GM21619 (cell line): ENCODE data around the gene WARS2.

Experiments used
- ATAC-seq: cut with Tn5 transposase; IDR thresholded peaks from one replicate; pipeline ENCODE4 v1.9.1; 2021; ENCODE audit not compliant: unreplicated experiment

WARS2 gene

DNA sequence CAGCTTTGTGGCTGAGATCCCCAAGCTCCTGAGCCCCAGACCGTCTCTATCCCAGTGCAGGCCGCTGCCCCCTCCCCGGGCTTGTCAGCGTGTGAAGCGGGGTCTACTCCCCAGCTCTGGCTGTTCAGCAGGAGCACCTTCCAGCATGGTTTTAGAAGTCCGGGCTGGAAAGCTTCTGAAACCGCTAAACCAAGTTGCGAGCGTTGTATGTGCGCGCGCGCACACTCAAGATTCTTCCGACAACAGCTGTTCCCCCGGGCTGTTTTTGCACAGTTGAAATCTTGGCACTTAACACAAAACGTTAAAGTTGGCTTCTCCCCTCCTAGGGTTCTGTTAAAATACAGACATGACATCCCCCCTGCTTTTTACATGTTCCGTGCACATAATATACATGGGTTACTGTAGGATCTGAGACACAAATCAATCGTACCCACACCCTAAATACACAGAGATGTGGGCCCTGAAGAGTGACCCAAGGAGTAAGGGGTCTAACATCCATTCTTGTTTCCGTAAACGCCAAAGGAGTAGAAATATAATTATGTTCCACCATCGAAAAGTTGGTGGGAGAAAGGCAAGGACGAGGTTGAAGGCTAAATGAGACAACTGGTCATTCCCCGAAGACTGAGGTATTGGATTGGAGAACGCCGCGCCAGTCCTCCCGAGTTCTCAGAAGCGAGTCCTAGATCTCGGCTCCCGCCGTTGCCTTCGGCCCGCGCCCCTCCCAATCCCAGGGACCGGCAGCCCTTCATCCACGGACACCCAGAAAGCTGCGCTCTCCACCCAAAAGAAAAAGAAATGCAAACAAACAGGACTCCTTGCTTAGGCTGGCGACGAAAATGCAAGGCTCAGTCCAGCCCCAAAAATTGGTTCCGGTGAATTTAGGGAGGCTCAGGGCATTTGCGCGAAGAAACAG lies 153.6 kb downstream of the WARS2 start:
- ATAC-seq, result no peak

DNA sequence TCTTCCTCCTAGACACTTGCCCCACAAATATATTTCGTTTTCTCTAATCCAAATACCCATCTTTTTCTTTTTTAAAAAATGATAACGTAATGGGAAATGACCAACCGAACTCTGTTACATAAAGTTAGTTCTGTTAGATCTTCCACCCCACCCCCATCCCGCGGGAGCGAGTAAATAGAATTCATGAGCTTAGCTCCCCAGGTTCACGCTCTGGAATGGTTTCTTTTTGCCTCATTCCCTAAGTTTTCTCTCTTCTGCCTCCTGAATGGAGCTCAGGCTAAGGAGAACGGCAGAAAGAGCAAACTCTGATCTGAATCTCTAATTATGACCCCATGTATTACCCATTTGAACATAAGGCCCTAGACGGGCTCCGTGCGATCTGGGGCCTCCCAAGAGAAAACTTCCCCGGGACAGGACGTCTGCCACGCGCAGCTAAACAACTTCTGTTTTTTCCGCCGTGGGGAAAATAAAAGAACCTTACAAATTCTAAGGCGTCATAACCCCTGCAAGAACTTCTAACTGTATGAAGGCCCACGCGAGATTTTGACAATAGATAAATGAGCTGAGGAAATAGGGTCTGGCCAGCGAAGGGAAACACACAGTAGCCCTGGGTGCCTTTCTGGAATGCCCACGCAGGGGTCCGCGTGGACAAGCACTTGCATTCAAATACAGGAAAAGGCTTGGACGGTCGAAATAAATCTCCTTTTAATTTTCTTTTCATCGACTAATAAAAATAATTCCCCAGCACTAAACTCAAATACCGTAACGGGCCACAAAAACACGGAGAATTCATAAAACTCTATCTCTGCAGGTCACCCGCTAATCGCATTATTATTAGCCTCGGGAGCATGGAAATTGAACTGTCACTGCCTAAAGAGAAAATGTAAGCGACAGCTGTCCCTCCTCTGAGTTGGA lies 154.6 kb downstream of the WARS2 start:
- no peak for ATAC-seq

DNA sequence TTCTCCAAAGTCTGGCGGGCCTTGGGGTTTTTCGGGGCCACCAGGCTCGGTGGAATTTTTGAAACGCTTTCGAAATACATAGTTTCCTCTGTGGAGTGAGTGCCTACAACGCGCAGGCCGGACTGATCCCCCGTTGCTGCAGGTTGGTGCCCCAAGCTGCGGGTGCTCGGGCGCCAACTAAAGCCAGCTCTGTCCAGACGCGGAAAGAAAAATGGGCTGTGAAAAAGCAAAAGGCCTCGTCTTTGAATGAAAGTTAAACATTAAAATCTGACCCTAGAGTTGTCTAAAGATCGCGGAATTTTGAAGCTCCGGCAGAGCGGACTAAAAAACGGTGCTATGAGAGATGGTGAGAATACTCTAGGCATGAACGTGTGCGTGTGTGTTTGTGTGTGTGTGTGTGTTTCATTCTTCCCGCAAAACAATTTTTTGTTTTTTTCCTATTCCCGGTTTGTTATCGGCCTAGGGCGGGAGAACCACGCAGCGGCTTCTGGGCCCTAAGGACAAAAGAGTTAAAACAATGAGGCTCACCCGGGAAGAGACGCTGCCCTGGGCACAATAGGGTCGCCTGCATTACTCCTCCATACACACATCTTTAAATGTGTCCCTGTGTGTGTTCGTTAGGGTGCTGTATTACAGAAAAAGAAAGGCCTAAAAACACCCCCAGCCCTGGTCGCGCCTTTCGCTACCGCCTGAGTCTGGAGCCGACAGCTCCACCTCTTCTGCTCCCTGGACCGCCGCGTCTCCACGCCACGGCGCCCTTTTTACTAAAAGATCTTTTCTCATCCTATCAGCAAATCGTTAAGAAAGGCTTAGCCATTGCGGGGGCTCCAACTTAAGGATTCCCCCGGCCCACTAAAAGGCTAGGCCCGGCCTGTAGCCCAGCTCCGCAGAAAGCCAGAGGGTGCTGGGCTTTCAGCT lies 155.5 kb downstream of the WARS2 start:
- ATAC-seq, result no peak

DNA sequence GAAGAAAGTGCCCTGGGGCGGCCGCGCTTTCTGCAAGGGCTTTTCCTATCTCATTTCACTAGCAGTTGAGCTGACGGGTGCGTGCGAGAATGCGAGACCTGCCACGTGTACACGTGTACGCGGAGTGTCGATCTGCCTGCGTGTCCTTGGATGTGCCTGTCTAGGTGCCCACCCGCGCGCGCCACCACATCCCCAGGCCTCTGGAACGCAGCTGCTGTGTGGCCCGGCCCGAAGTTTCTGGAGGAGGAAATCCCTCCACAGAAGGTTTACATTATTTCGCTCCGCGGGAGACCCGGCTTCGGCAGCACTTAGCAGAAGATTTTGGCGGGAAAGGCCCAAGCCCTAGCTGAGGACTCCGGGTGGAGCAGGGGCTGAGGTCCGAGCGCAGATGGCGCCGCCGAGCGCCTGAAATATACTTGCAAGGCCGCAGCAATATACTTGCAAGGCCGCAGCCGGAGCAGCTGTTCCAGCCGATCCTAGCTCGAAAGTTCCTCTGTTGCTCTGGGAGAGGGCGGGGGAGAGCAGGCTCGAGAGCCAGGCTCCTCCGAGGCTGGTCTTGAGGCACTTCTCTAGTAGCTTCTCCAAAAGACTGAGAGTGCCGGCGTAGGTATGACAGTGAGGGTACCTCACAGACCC lies 156.2 kb downstream of the WARS2 start:
- ATAC-seq, result no peak

DNA sequence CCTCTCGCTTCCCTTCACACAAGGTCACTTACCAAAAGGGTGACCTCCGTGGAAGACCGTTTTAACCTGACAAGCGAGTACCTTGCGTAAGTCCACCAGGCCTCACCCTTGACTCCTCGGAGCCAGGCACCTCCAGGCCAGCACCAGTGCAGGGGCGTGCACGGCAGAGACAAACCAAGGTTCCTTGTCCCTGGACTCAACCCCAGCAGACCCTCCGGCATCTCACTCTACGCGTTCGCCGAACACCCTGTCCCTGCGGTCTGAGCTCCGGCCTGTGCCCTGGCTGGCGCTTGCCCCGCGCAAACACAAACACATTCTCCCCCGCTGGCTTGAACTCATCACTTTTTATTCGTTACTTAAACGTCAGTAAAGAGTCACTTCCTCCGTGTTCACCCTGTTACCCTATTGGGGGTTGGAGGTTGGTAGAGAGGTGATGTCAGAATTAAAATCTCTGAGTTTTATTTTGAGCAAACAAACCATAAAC lies 156.9 kb downstream of the WARS2 start:
- ATAC-seq, result no peak

- ATAC-seq, result no peak
Measured at GRCh38 chr1:118982821-118983557, 157.5 kb downstream of the WARS2 start.

DNA sequence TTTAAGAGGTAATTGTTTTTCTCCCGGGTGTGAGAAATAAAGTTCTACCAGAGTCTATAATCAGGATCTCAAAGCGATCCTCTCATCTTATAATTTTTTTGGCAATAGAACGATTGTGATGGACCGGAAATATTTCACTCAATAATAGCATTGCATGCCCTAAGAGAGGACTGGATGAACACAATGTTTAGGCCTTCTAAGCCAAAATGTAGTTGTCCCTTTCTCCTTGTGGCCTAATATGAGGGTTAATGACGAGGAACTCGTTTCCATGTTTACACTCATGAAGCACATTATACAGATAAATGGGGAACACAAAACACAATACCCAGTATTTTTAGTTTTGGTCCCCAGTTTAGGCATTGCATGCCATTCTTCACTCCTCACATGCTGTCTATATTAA lies 158.2 kb downstream of the WARS2 start:
- no peak for ATAC-seq

DNA sequence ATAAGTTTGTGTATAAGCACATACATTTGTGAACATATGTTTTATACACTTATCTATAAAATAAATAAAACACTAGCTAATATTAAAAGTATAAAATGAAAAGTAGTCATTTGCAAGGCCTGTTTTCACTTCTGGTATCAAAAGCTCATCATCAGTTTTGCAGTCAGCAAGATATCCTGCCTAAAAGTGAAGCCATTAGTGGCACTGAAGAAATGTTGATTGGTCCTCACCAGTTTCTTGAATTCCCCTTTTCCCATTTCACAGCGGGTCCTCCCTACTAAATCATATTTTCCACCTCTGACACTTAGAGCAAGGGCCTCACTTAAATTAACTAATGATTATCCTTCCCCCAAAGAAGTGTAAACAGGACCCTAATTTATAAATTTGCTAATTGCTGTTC lies 159.0 kb downstream of the WARS2 start:
- ATAC-seq, result no peak
